GM18868 (cell line): ENCODE results near the gene KLHL18.
A peak's percentile ranks its signal among the peaks of the same experiment; 100 is the strongest.
"Not testable (repeated sequence)": the region's sequence is repeated elsewhere in the genome, so short reads cannot be mapped to it uniquely, and the experiment has no call there.

ENCODE experiments used
- ATAC-seq: cut with Tn5 transposase; IDR thresholded peaks from one replicate; pipeline ENCODE4 v1.9.1; 2021; ENCODE audit warnings: mild to moderate bottlenecking, moderate library complexity; ENCODE audit not compliant: unreplicated experiment

KLHL18 gene

GRCh38 chr3:47282424-47283192 is at the start of gene KLHL18, which contains the start of gene KIF9:
TSS of gene KLHL18 (plus strand) at chr3:47282944. CDS start at chr3:47282966, 22 bp downstream.
TSS of gene KIF9 (minus strand) at chr3:47282799. CDS start at chr3:47277374, 5,425 bp downstream.
- ATAC-seq = peak; percentile 77

GRCh38 chr3:47238017-47238416 is 44.7 kb upstream of the KLHL18 start:
- no peak for ATAC-seq

GRCh38 chr3:47239929-47240328 is 42.8 kb upstream of the KLHL18 start:
- ATAC-seq = no peak

GRCh38 chr3:47243419-47244147 is 39.2 kb upstream of the KLHL18 start:
- ATAC-seq = no peak

- no peak for ATAC-seq
Observed at GRCh38 chr3:47244531-47245100, 38.1 kb upstream of the KLHL18 start.

GRCh38 chr3:47245271-47245670 is 37.5 kb upstream of the KLHL18 start:
- no peak for ATAC-seq

GRCh38 chr3:47247131-47248064 is 35.3 kb upstream of the KLHL18 start:
- no peak for ATAC-seq

GRCh38 chr3:47250309-47251060 is 32.3 kb upstream of the KLHL18 start:
- no peak for ATAC-seq

GRCh38 chr3:47251085-47251484 is 31.7 kb upstream of the KLHL18 start:
- ATAC-seq = not testable (repeated sequence)

GRCh38 chr3:47251689-47252088 is 31.1 kb upstream of the KLHL18 start:
- no peak for ATAC-seq

GRCh38 chr3:47256331-47256730 is 26.4 kb upstream of the KLHL18 start:
- not testable (repeated sequence) for ATAC-seq

GRCh38 chr3:47259114-47259513 is 23.6 kb upstream of the KLHL18 start:
- ATAC-seq = no peak

GRCh38 chr3:47260605-47261004 is 22.1 kb upstream of the KLHL18 start:
- ATAC-seq = no peak

- ATAC-seq = no peak
Observed at GRCh38 chr3:47261301-47261700, 21.4 kb upstream of the KLHL18 start.

- ATAC-seq = no peak
Observed at GRCh38 chr3:47265008-47265407, 17.7 kb upstream of the KLHL18 start.

- ATAC-seq = no peak
Observed at GRCh38 chr3:47265725-47266428, 16.9 kb upstream of the KLHL18 start.

GRCh38 chr3:47266709-47267489 is 15.8 kb upstream of the KLHL18 start:
- peak; percentile 71 for ATAC-seq

- no peak for ATAC-seq
Observed at GRCh38 chr3:47267490-47267824, 15.3 kb upstream of the KLHL18 start.

GRCh38 chr3:47270526-47270925 is 12.2 kb upstream of the KLHL18 start:
- ATAC-seq = no peak
